SK-N-SH (cell line): ENCODE results near the gene NHP2. TPM values are rescaled to one million over a fixed set of nuclear protein-coding genes. Genes with fewer than 3 reads are reported as not detected.

Source experiments
- CTCF ChIA-PET: fragments of 300-600, 350-600 bp; formaldehyde crosslinking; extraction: SDS; loops from one replicate; lab custom pipeline; 2021; lab: Yijun Ruan, JAX
- POLR2A ChIA-PET: fragments of 350-600 bp; sonication (Branson Sonifier 250); formaldehyde crosslinking; extraction: SDS; loops from one replicate; lab custom pipeline; 2020; ENCODE audit warnings: antibody characterized with exemption, inconsistent platforms; lab: Yijun Ruan, JAX
- DNase-seq: peaks from one replicate; pipeline ENCODE4 v3.0.0; 2012
- H2AFZ ChIP-seq: fragments of 200-600 bp; sonication (generic); 2 replicates; pipeline ENCODE4 v1.8.1; 2016; ENCODE audit warnings: antibody characterized with exemption, mild to moderate bottlenecking, low read depth
- H3F3A ChIP-seq: fragments of 200-600 bp; sonication (generic); replicated peaks from 2 replicates; pipeline ENCODE3; 2016; ENCODE audit warnings: antibody characterized with exemption, mild to moderate bottlenecking; ENCODE audit not compliant: insufficient read depth
- H3K27ac ChIP-seq, 2 experiments: fragments of 200-500 bp in 1 of 2; fragments of 200-600 bp in 1 of 2; sonication (Bioruptor generic) in 1 of 2; sonication (generic), shearing (Covaris generic) in 1 of 2; 2 replicates each; pipeline versions ENCODE4 v1.5.1 to v1.6.1; 2014 to 2016; ENCODE audit warnings: low read depth in 2 of 2, inconsistent platforms in 1 of 2, low read length in 1 of 2, mild to moderate bottlenecking in 1 of 2, mixed read lengths in 1 of 2
- H3K27me3 ChIP-seq: fragments of 200-600 bp; sonication (generic), shearing (Covaris generic); 2 replicates; pipeline ENCODE4 v1.6.1; 2016; ENCODE audit warnings: mixed run types; ENCODE audit not compliant: insufficient read depth
- H3K36me3 ChIP-seq, 2 experiments: fragments of 200-500 bp in 1 of 2; fragments of 200-600 bp in 1 of 2; sonication (Bioruptor generic) in 1 of 2; sonication (generic) in 1 of 2; replicated peaks in 1 of 2; 2 replicates each; pipeline versions ENCODE3 to v1.5.1; 2014 to 2016; ENCODE audit warnings: low read length in 1 of 2, mild to moderate bottlenecking in 1 of 2; ENCODE audit not compliant: insufficient read depth in 2 of 2, control insufficient read depth in 1 of 2
- H3K4me1 ChIP-seq, 2 experiments: fragments of 200-500 bp in 1 of 2; fragments of 200-600 bp in 1 of 2; sonication (Bioruptor generic) in 1 of 2; sonication (generic), shearing (Covaris generic) in 1 of 2; 2 replicates each; pipeline versions ENCODE4 v1.5.1 to v1.6.1; 2014 to 2016; ENCODE audit warnings: low read depth in 1 of 2, low read length in 1 of 2, mixed run types in 1 of 2; ENCODE audit not compliant: insufficient read depth in 2 of 2, control insufficient read depth in 1 of 2
- H3K4me2 ChIP-seq: fragments of 200-600 bp; sonication (generic), shearing (Covaris generic); 2 replicates; pipeline ENCODE4 v1.6.1; 2017; ENCODE audit warnings: mixed run types
- H3K4me3 ChIP-seq, 2 experiments: fragments of 200-500 bp in 1 of 2; fragments of 200-600 bp in 1 of 2; sonication (Bioruptor generic) in 1 of 2; sonication (generic), shearing (Covaris generic) in 1 of 2; 2 replicates each; pipeline versions ENCODE4 v1.5.1 to v1.8.1; 2014 to 2016; ENCODE audit warnings: low read depth in 2 of 2, inconsistent platforms in 1 of 2, low read length in 1 of 2, mild to moderate bottlenecking in 1 of 2, mixed read lengths in 1 of 2, moderate library complexity in 1 of 2
- H3K79me2 ChIP-seq: fragments of 200-600 bp; sonication (generic); 2 replicates; pipeline ENCODE4 v1.8.1; 2017; ENCODE audit warnings: mild to moderate bottlenecking; ENCODE audit not compliant: insufficient read depth
- H3K9ac ChIP-seq: fragments of 200-600 bp; sonication (generic); 2 replicates; pipeline ENCODE4 v1.6.1; 2017; ENCODE audit warnings: mixed run types
- H3K9me2 ChIP-seq: fragments of 200-600 bp; sonication (generic); 2 replicates; pipeline ENCODE4 v1.6.1; 2017; ENCODE audit warnings: mixed run types
- H3K9me3 ChIP-seq: fragments of 200-600 bp; sonication (generic); 2 replicates; pipeline ENCODE4 v1.6.1; 2017; ENCODE audit warnings: mixed run types, mild to moderate bottlenecking, moderate library complexity
- H4K20me1 ChIP-seq: fragments of 200-600 bp; sonication (generic); 2 replicates; pipeline ENCODE4 v1.6.1; 2017; ENCODE audit warnings: mild to moderate bottlenecking, mixed run types; ENCODE audit not compliant: insufficient read depth
- EP300 ChIP-seq, 2 experiments: IDR thresholded peaks; 2 replicates each; pipeline versions ENCODE4 v1.4.0 to v1.6.1; 2012; ENCODE audit warnings: borderline replicate concordance in 1 of 2, low read depth in 1 of 2, low read length in 1 of 2
- FOXJ3 ChIP-seq: sonication (generic); formaldehyde crosslinking; IDR thresholded peaks from 2 replicates; pipeline ENCODE4 v1.5.1; 2020; ENCODE audit warnings: mild to moderate bottlenecking, missing genetic modification reagents
- IRF3 ChIP-seq: fragments of 150-350 bp; IDR thresholded peaks from 2 replicates; pipeline ENCODE4 v1.6.1; 2016; ENCODE audit warnings: mild to moderate bottlenecking, low read depth, low read length
- JUND ChIP-seq: IDR thresholded peaks from 2 replicates; pipeline ENCODE4 v1.4.0; 2012
- MAX ChIP-seq: IDR thresholded peaks from 2 replicates; pipeline ENCODE4 v1.4.0; 2012; ENCODE audit warnings: low read depth
- NFIC ChIP-seq: IDR thresholded peaks from 2 replicates; pipeline ENCODE4 v1.4.0; 2012; ENCODE audit warnings: borderline replicate concordance
- REST ChIP-seq: IDR thresholded peaks from 2 replicates; pipeline ENCODE4 v1.6.1; 2012; ENCODE audit warnings: mild to moderate bottlenecking, low read depth, low read length, moderate library complexity
- RFX5 ChIP-seq: IDR thresholded peaks from 2 replicates; pipeline ENCODE4 v1.6.1; 2012; ENCODE audit warnings: mild to moderate bottlenecking, improper control_type of control experiment, low read length
- SIN3A ChIP-seq: IDR thresholded peaks from 2 replicates; pipeline ENCODE4 v1.6.1; 2012; ENCODE audit warnings: low read depth, mild to moderate bottlenecking, low read length, moderate library complexity, borderline replicate concordance
- TAF1 ChIP-seq: IDR thresholded peaks from 2 replicates; pipeline ENCODE4 v1.6.1; 2012; ENCODE audit warnings: low read depth, mild to moderate bottlenecking, low read length, moderate library complexity, borderline replicate concordance
- TEAD4 ChIP-seq: IDR thresholded peaks from 2 replicates; pipeline ENCODE4 v1.4.0; 2012; ENCODE audit warnings: mild to moderate bottlenecking, borderline replicate concordance; ENCODE audit not compliant: insufficient read depth
- WGBS: methylation state at CpG from one replicate; pipeline ENCODE4 v1.1.6; 2017; ENCODE audit warnings: low lambda C conversion rate; 5-methylcytosine and 5-hydroxymethylcytosine counted together
- polyA plus RNA-seq, 3 experiments: library from polyadenylated mRNA; depleted of rRNA; stranded (reverse); fragments of >200 nt; gene quantifications; 2 replicates each; pipeline ENCODE4 v1.2.3, GENCODE V29; 2012
- TF ChIP-seq, protein P1 (sequence below): IDR thresholded peaks from 2 replicates; pipeline ENCODE4; 2012

Gene NHP2
- polyA plus RNA-seq, 1 of the 3 experiments (the other 2 are of a cell fraction): 455 TPM

DNA sequence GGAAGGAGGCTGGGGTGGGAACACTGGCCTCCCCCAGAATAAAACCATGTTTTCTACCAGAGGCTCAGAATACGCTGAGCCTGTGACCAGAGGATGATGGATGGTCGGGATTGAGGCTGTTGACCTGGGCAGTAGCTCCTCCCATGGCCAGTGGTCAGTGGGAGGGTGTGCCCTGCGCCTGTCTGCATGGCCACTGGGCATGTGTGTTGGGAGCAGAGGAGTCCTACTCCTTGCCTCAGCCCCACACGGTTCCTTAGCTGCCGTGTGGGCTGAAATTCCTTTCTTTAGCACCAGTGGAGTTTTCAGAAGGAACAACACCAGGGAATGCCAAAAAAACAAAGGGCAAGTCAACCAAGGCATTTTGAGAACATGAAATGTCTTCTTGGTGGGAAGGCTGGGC lies 31.3 kb downstream of the NHP2 start:
- CTCF ChIA-PET: interaction anchor here (1.1 to 9.4 kb wide), 4 partner anchors 9 to 45 kb away, joined by 3 to 116 read pairs (median 14); partner anchors contain the start of gene N4BP3
- WGBS: 90% methylated on average over 5 of the region's 5 CpGs
- POLR2A ChIA-PET: no interaction called here
- no peak for DNase-seq
- Histone ChIP-seq H3K4me3 (no peak overlapping the region), H4K20me1 (no peaks in the 10 kb centered on the region), H3K9me2 (no peaks in the 10 kb centered on the region), H3K79me2 (no peaks in the 10 kb centered on the region), H2AFZ (no peak overlapping the region), H3K27ac (no peak overlapping the region), H3K9me3 (no peaks in the 10 kb centered on the region), H3K36me3 (no peaks in the 10 kb centered on the region), H3F3A (no peaks in the 10 kb centered on the region), H3K4me1 (peaks cover 0 to 29% of the 10 kb centered on the region in 2 experiments; a peak in 1 of 4 replicates), H3K4me2 (no peak overlapping the region), H3K27me3 (no peaks in the 10 kb centered on the region), H3K9ac (no peak overlapping the region)
- TF ChIP-seq FOXJ3 (CRISPR knock-in tag) (no peak), TAF1 (no peak), SIN3A (no peak), REST (no peak), TEAD4 (no peak), NFIC (no peak), IRF3 (no peak), EP300 (IDR thresholded peaks at IDR 0.05; ENCODE audit: borderline replicate concordance in 1 of 2, low read depth in 1 of 2, low read length in 1 of 2) (no peak), JUND (no peak), MAX (no peak), RFX5 (no peak)
- TF ChIP-seq, protein P1, sequence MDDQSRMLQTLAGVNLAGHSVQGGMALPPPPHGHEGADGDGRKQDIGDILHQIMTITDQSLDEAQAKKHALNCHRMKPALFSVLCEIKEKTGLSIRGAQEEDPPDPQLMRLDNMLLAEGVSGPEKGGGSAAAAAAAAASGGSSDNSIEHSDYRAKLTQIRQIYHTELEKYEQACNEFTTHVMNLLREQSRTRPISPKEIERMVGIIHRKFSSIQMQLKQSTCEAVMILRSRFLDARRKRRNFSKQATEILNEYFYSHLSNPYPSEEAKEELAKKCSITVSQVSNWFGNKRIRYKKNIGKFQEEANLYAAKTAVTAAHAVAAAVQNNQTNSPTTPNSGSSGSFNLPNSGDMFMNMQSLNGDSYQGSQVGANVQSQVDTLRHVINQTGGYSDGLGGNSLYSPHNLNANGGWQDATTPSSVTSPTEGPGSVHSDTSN: no peak
